K562 (cell line): ENCODE data around the gene TMEM187. TPM values are rescaled to one million over a fixed set of nuclear protein-coding genes. Genes with fewer than 3 reads are reported as not detected.

ENCODE experiments used
- BRCA1 ChIP-seq, 2 experiments: fragments of 450-650 bp in 1 of 2; sonication (generic) in 1 of 2; formaldehyde crosslinking in 1 of 2; IDR thresholded peaks; 2 replicates each; pipeline versions ENCODE4 v1.5.0 to v1.6.1; 2017 to 2020; ENCODE audit warnings: mild to moderate bottlenecking in 1 of 2, missing genetic modification reagents in 1 of 2
- CBX8 ChIP-seq: fragments of 200-600 bp; sonication (generic); IDR thresholded peaks from 2 replicates; pipeline ENCODE4 v1.6.1; 2012; ENCODE audit warnings: borderline replicate concordance, mixed run types, low read depth, mild to moderate bottlenecking, moderate library complexity, mixed read lengths, low read length, control low read depth, inconsistent platforms; ENCODE audit not compliant: poor library complexity, severe bottlenecking; ENCODE audit errors: extremely low read depth
- CSDE1 ChIP-seq, 2 experiments: fragments of 450-650 bp; IDR thresholded peaks; 2 replicates each; pipeline ENCODE4 v1.6.1; 2016; ENCODE audit warnings: mild to moderate bottlenecking in 1 of 2
- HIVEP1 ChIP-seq: fragments of 250-450 bp; sonication (Bioruptor Pico); IDR thresholded peaks from 2 replicates; pipeline ENCODE4 v1.4.0; 2020; ENCODE audit warnings: mild to moderate bottlenecking
- KLF10 ChIP-seq: fragments of 250-450 bp; sonication (Bioruptor Pico); IDR thresholded peaks from 2 replicates; pipeline ENCODE4 v1.6.1; 2021; ENCODE audit warnings: matching md5 sums
- LARP7 ChIP-seq: fragments of 450-650 bp; IDR thresholded peaks from 2 replicates; pipeline ENCODE4 v1.6.1; 2016
- NUFIP1 ChIP-seq: fragments of 450-650 bp; IDR thresholded peaks from 2 replicates; pipeline ENCODE4 v1.6.1; 2018; ENCODE audit not compliant: partially characterized antibody
- PHF20 ChIP-seq: fragments of 450-650 bp; IDR thresholded peaks from 2 replicates; pipeline ENCODE4 v1.6.1; 2018; ENCODE audit not compliant: partially characterized antibody
- RAD21 ChIP-seq, 2 experiments: fragments of 250-450 bp in 1 of 2; fragments of 450-650 bp in 1 of 2; sonication (Bioruptor Pico) in 1 of 2; formaldehyde crosslinking in 1 of 2; IDR thresholded peaks in 1 of 2; conservative IDR thresholded peaks in 1 of 2; 2 replicates each; pipeline versions ENCODE4 v1.4.0 to v1.8.0; 2020 to 2022; ENCODE audit warnings: mild to moderate bottlenecking in 2 of 2, moderate library complexity in 1 of 2
- RAD51 ChIP-seq: fragments of 450-650 bp; IDR thresholded peaks from 2 replicates; pipeline ENCODE4 v1.7.1; 2016; ENCODE audit warnings: low read depth, mild to moderate bottlenecking, borderline replicate concordance
- RBM15 ChIP-seq: fragments of 200-400 bp; formaldehyde crosslinking; IDR thresholded peaks from 2 replicates; pipeline ENCODE4 v1.6.1; 2018; ENCODE audit warnings: mild to moderate bottlenecking, low read length, moderate library complexity; ENCODE audit not compliant: insufficient read depth
- SIX5 ChIP-seq, 2 experiments: IDR thresholded peaks; 2 replicates each; pipeline ENCODE4 v1.6.1; 2011; ENCODE audit warnings: low read length in 2 of 2, borderline replicate concordance in 1 of 2, low read depth in 1 of 2, mild to moderate bottlenecking in 1 of 2, moderate library complexity in 1 of 2; ENCODE audit not compliant: insufficient read depth in 1 of 2
- TRIM24 ChIP-seq, 2 experiments: fragments of 450-650 bp; IDR thresholded peaks; 2 replicates each; pipeline ENCODE4 v1.6.1; 2016
- ZKSCAN1 ChIP-seq: fragments of 150-350 bp; IDR thresholded peaks from 2 replicates; pipeline ENCODE4 v1.6.1; 2016; ENCODE audit warnings: low read depth, low read length
- ZKSCAN3 ChIP-seq: fragments of 250-450 bp; sonication (Bioruptor Pico); IDR thresholded peaks from 2 replicates; pipeline ENCODE4 v1.4.0; 2020
- ZNF253 ChIP-seq: fragments of 250-450 bp; sonication (Bioruptor Pico); conservative IDR thresholded peaks from 2 replicates; pipeline ENCODE4 v1.6.1; 2021; ENCODE audit warnings: mild to moderate bottlenecking
- polyA plus RNA-seq, 8 experiments: library from polyadenylated mRNA; depleted of rRNA in 4 of 8; stranded (reverse) in 5 of 8; unstranded in 3 of 8; fragments of >200 nt; fragmentation: Nextera tagmentation in 2 of 8; fragmentation: Illumina TruSeq in 1 of 8; extraction: Ambion mirVana in 2 of 8; extraction: Trizol in 1 of 8; gene quantifications; 2 replicates each; pipeline versions ENCODE4 v1.2.1 to v1.2.3, GENCODE V29; 2011 to 2014; ENCODE audit warnings: inconsistent platforms in 1 of 8, missing spikeins in 1 of 8
- total RNA-seq, 7 experiments: library from RNA; depleted of rRNA in 6 of 7; stranded (reverse); fragments of >200 nt in 6 of 7; fragmentation: Illumina TruSeq in 2 of 7; extraction: Trizol in 2 of 7; gene quantifications; 2 replicates each; pipeline versions ENCODE4 v1.2.1 to v1.2.3, GENCODE V29; 2011 to 2021; ENCODE audit warnings: low replicate concordance in 1 of 7
- TF ChIP-seq, protein P1 (sequence below): fragments of 200-800 bp; sonication (Bioruptor generic); IDR thresholded peaks from 2 replicates; pipeline ENCODE4 v1.6.1; 2017; ENCODE audit warnings: missing genetic modification characterization, missing compliant biosample characterization
- TF ChIP-seq, protein P2 (sequence below): fragments of 450-650 bp; formaldehyde crosslinking; IDR thresholded peaks from 2 replicates; pipeline ENCODE4 v1.4.0; 2022; ENCODE audit warnings: mild to moderate bottlenecking, moderate library complexity
- TF ChIP-seq, protein P3 (sequence below): fragments of 450-650 bp; IDR thresholded peaks from 2 replicates; pipeline ENCODE4 v1.6.1; 2017; ENCODE audit warnings: antibody characterized with exemption, mild to moderate bottlenecking
- TF ChIP-seq, protein P4 (sequence below): fragments of 250-450 bp; sonication (Bioruptor Pico); IDR thresholded peaks from 2 replicates; pipeline ENCODE4 v1.8.0; 2022; ENCODE audit warnings: inconsistent platforms, mild to moderate bottlenecking, moderate library complexity, borderline replicate concordance

Gene TMEM187
- total and polyA plus RNA-seq, 9 of the 15 experiments (the other 6 are each of a cell fraction or from before 2014, with no cell fraction given), result 0.13 to 6.4 (median 1.6) TPM

DNA sequence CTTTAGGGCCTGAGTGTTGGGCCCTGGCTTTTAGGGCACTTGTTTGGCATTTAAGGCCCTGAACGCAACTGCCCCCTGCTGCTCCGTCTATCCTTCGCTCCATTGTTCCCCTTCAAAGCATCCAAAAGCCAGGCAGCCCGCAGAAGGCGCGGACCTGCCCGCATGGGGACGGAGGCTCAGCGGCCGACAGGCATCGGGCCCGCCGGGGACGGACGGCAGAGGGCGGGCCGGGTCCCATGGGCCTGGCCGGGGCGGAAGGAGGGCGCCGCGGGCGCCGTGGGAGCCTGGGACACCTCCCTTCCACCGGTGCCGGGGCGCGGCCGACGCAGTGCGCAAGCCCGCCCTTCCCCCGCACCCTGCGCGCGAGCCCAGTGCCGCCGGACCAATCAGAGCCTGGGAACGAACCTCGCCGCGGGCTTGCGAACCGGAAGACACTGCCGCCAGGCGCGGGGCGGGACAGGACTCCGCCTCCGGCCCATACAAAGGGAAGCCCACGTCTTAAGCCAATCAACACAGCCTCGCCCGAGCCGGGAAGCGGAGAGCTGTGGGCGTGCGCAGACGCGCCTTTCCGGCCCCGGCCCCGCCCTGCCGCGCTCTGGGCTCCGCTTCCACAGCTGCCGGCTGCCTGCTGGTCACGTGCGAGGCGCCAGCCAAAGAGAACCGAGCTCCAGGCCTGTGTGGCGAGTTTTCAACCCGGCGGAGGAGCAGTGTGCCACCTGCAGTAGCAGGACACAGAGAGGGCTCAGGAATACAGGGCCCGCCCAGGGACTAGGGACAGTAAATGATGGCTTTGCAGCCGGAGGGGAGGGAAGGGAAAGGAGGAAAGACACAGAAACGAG is 44.4 kb upstream of the TMEM187 start (continued):
- no peak for TF ChIP-seq ZKSCAN1
- TF ChIP-seq, protein P1, sequence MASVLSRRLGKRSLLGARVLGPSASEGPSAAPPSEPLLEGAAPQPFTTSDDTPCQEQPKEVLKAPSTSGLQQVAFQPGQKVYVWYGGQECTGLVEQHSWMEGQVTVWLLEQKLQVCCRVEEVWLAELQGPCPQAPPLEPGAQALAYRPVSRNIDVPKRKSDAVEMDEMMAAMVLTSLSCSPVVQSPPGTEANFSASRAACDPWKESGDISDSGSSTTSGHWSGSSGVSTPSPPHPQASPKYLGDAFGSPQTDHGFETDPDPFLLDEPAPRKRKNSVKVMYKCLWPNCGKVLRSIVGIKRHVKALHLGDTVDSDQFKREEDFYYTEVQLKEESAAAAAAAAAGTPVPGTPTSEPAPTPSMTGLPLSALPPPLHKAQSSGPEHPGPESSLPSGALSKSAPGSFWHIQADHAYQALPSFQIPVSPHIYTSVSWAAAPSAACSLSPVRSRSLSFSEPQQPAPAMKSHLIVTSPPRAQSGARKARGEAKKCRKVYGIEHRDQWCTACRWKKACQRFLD (CRISPR knock-in tag), result no peak
- TF ChIP-seq, protein P2, sequence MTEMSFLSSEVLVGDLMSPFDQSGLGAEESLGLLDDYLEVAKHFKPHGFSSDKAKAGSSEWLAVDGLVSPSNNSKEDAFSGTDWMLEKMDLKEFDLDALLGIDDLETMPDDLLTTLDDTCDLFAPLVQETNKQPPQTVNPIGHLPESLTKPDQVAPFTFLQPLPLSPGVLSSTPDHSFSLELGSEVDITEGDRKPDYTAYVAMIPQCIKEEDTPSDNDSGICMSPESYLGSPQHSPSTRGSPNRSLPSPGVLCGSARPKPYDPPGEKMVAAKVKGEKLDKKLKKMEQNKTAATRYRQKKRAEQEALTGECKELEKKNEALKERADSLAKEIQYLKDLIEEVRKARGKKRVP (CRISPR knock-in tag), result no peak
- TF ChIP-seq ZKSCAN3 (CRISPR knock-in tag), result no peak
- no peak for TF ChIP-seq LARP7
- TF ChIP-seq BRCA1 (IDR thresholded peaks at IDR 0.05), result no peak
- TF ChIP-seq BRCA1 (CRISPR knock-in tag; IDR thresholded peaks at IDR 0.05), result 0 out of 2 replicates have a peak, but pooled peaks have one; percentile 30
- no peak for TF ChIP-seq RBM15
- TF ChIP-seq RAD51, result peak; percentile 93
- no peak for TF ChIP-seq NUFIP1
- TF ChIP-seq, protein P3, sequence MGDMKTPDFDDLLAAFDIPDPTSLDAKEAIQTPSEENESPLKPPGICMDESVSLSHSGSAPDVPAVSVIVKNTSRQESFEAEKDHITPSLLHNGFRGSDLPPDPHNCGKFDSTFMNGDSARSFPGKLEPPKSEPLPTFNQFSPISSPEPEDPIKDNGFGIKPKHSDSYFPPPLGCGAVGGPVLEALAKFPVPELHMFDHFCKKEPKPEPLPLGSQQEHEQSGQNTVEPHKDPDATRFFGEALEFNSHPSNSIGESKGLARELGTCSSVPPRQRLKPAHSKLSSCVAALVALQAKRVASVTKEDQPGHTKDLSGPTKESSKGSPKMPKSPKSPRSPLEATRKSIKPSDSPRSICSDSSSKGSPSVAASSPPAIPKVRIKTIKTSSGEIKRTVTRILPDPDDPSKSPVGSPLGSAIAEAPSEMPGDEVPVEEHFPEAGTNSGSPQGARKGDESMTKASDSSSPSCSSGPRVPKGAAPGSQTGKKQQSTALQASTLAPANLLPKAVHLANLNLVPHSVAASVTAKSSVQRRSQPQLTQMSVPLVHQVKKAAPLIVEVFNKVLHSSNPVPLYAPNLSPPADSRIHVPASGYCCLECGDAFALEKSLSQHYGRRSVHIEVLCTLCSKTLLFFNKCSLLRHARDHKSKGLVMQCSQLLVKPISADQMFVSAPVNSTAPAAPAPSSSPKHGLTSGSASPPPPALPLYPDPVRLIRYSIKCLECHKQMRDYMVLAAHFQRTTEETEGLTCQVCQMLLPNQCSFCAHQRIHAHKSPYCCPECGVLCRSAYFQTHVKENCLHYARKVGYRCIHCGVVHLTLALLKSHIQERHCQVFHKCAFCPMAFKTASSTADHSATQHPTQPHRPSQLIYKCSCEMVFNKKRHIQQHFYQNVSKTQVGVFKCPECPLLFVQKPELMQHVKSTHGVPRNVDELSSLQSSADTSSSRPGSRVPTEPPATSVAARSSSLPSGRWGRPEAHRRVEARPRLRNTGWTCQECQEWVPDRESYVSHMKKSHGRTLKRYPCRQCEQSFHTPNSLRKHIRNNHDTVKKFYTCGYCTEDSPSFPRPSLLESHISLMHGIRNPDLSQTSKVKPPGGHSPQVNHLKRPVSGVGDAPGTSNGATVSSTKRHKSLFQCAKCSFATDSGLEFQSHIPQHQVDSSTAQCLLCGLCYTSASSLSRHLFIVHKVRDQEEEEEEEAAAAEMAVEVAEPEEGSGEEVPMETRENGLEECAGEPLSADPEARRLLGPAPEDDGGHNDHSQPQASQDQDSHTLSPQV, result peak; percentile 39; the same call in 1 of the 2 replicates
- TF ChIP-seq CBX8, result no peak
- TF ChIP-seq PHF20, result peak; percentile 24
- TF ChIP-seq KLF10 (CRISPR knock-in tag), result no peak
- TF ChIP-seq ZNF253, result no peak
- TF ChIP-seq SIX5 (IDR thresholded peaks at IDR 0.05; ENCODE audit: borderline replicate concordance in 1 of 2, insufficient read depth in 1 of 2, low read depth in 1 of 2, low read length in 2 of 2), result no peak
- no peak for TF ChIP-seq TRIM24 (IDR thresholded peaks at IDR 0.05)
- peak; percentile 14 to 25; a peak in 2 of 4 replicates for TF ChIP-seq RAD21 (CRISPR knock-in tag; conservative IDR thresholded peaks at IDR 0.05 in 1 of 2, IDR thresholded peaks at IDR 0.05 in 1 of 2)
- no peak for TF ChIP-seq HIVEP1 (CRISPR knock-in tag)
- no peak for TF ChIP-seq CSDE1 (IDR thresholded peaks at IDR 0.05)
- TF ChIP-seq, protein P4, sequence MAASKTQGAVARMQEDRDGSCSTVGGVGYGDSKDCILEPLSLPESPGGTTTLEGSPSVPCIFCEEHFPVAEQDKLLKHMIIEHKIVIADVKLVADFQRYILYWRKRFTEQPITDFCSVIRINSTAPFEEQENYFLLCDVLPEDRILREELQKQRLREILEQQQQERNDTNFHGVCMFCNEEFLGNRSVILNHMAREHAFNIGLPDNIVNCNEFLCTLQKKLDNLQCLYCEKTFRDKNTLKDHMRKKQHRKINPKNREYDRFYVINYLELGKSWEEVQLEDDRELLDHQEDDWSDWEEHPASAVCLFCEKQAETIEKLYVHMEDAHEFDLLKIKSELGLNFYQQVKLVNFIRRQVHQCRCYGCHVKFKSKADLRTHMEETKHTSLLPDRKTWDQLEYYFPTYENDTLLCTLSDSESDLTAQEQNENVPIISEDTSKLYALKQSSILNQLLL (CRISPR knock-in tag), result no peak
